GM12801 (cell line): Measurements from ENCODE around the gene LRRTM3.

ENCODE experiments used
- TF ChIP-seq, protein P1 (sequence below): IDR thresholded peaks from one replicate; pipeline ENCODE4 v1.5.1; 2011; ENCODE audit warnings: control low read depth; ENCODE audit not compliant: insufficient read length; ENCODE audit errors: extremely low read depth

LRRTM3 gene

GRCh38 chr10:67115972-67116371 lies 190.1 kb downstream of the LRRTM3 start:
- TF ChIP-seq, protein P1, sequence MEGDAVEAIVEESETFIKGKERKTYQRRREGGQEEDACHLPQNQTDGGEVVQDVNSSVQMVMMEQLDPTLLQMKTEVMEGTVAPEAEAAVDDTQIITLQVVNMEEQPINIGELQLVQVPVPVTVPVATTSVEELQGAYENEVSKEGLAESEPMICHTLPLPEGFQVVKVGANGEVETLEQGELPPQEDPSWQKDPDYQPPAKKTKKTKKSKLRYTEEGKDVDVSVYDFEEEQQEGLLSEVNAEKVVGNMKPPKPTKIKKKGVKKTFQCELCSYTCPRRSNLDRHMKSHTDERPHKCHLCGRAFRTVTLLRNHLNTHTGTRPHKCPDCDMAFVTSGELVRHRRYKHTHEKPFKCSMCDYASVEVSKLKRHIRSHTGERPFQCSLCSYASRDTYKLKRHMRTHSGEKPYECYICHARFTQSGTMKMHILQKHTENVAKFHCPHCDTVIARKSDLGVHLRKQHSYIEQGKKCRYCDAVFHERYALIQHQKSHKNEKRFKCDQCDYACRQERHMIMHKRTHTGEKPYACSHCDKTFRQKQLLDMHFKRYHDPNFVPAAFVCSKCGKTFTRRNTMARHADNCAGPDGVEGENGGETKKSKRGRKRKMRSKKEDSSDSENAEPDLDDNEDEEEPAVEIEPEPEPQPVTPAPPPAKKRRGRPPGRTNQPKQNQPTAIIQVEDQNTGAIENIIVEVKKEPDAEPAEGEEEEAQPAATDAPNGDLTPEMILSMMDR: no peak

DNA sequence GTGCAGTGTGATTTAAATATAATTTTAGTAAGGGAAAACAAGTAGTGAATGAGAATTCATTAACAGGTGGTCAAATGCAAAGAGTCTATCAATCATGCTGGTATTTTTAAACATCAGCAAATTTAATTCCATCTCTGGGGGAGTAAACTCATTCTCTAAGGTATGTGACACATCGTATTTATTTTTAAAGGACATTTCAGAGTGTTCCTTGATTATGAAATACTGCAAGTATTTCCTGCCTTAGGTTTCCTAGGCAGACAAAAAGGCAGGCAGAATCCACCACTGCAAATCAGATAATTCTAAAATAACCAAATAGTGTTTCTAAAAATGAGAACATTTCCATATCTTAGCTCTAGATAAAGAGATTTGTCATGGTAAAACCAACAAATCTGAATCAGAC lies 193.8 kb downstream of the LRRTM3 start:
- TF ChIP-seq, protein P1: no peak

GRCh38 chr10:67127441-67127840 lies 201.6 kb downstream of the LRRTM3 start:
- TF ChIP-seq, protein P1: no peak

- TF ChIP-seq, protein P1: no peak
These were observed 214.8 kb downstream of the LRRTM3 start for GRCh38 chr10:67140641-67141040.

GRCh38 chr10:67141300-67141699 lies 215.5 kb downstream of the LRRTM3 start:
- TF ChIP-seq, protein P1: no peak

- TF ChIP-seq, protein P1: no peak
These were observed 218.7 kb downstream of the LRRTM3 start for GRCh38 chr10:67144530-67144929.
